BLaER1 treated with 17β-estradiol and CSF1 and Interleukin-3, amounts not matched to agents 10 nM and 100 nM (cell line): ENCODE results near the gene GLIPR1L2.

ENCODE experiments used
- H3K27ac ChIP-seq, 11 experiments: shearing (Covaris generic); formaldehyde crosslinking; 2 replicates each; pipeline ENCODE4 v1.8.1; 2022
- H3K27me3 ChIP-seq, 11 experiments: shearing (Covaris generic); formaldehyde crosslinking; 2 replicates each; pipeline ENCODE4 v1.8.1; 2022
- H3K36me3 ChIP-seq, 11 experiments: shearing (Covaris generic); formaldehyde crosslinking; 2 replicates each; pipeline ENCODE4 v1.8.1; 2022
- H3K4me1 ChIP-seq, 10 experiments: shearing (Covaris generic); formaldehyde crosslinking; 2 replicates each; pipeline ENCODE4 v1.8.1; 2022
- H3K4me2 ChIP-seq, 11 experiments: shearing (Covaris generic); formaldehyde crosslinking; 2 replicates each; pipeline ENCODE4 v1.8.1; 2022
- H3K4me3 ChIP-seq, 10 experiments: shearing (Covaris generic); formaldehyde crosslinking; 2 replicates each; pipeline ENCODE4 v1.8.1; 2022
- H3K9ac ChIP-seq, 11 experiments: shearing (Covaris generic); formaldehyde crosslinking; 2 replicates each; pipeline ENCODE4 v1.8.1; 2022
- H3K9me3 ChIP-seq, 11 experiments: shearing (Covaris generic); formaldehyde crosslinking; replicated peaks in 1 of 11; 2 replicates each; pipeline ENCODE4 v1.8.1; 2022
- H4K20me1 ChIP-seq, 11 experiments: shearing (Covaris generic); formaldehyde crosslinking; 2 replicates each; pipeline ENCODE4 v1.8.1; 2022
- Cebpa-rat ChIP-seq, 11 experiments: shearing (Covaris generic); IDR thresholded peaks; 2 replicates each; pipeline ENCODE4 v1.8.1; 2022

Gene GLIPR1L2

GRCh38 chr12:75459755-75460154 lies 68.9 kb downstream of the GLIPR1L2 start:
- Histone ChIP-seq H3K9me3 (peaks cover 37 to 81% (median 50%) of the 10 kb centered on the region in 11 experiments), H3K4me2 (no peak overlapping the region), H3K9ac (no peak overlapping the region), H3K4me1 (peaks cover 0 to 36% (median 5%) of the 10 kb centered on the region in 10 experiments; a peak in 10 of 20 replicates), H3K27ac (peak overlapping the region in 1 of 11 experiments; percentile 11; a peak in 2 of 22 replicates), H4K20me1 (no peaks in the 10 kb centered on the region), H3K36me3 (peaks cover 0 to 11% (median 0%) of the 10 kb centered on the region in 11 experiments; a peak in 1 of 22 replicates), H3K4me3 (no peak overlapping the region), H3K27me3 (no peaks in the 10 kb centered on the region)
- no peak for TF ChIP-seq Cebpa-rat (IDR thresholded peaks at IDR 0.05)

GRCh38 chr12:75460204-75460603 lies 69.3 kb downstream of the GLIPR1L2 start:
- H3K36me3 ChIP-seq = peaks cover 0 to 11% (median 0%) of the 10 kb centered on the region in 11 experiments; a peak in 1 of 22 replicates
- TF ChIP-seq Cebpa-rat (IDR thresholded peaks at IDR 0.05) = no peak
- peaks cover 0 to 32% (median 5%) of the 10 kb centered on the region in 10 experiments; a peak in 10 of 20 replicates for H3K4me1 ChIP-seq
- peaks cover 42 to 83% (median 55%) of the 10 kb centered on the region in 11 experiments for H3K9me3 ChIP-seq
- H3K4me3 ChIP-seq = no peak overlapping the region
- H3K9ac ChIP-seq = no peak overlapping the region
- no peaks in the 10 kb centered on the region for H3K27me3 ChIP-seq
- H3K27ac ChIP-seq = no peak overlapping the region
- H4K20me1 ChIP-seq = no peaks in the 10 kb centered on the region
- H3K4me2 ChIP-seq = no peak overlapping the region

DNA sequence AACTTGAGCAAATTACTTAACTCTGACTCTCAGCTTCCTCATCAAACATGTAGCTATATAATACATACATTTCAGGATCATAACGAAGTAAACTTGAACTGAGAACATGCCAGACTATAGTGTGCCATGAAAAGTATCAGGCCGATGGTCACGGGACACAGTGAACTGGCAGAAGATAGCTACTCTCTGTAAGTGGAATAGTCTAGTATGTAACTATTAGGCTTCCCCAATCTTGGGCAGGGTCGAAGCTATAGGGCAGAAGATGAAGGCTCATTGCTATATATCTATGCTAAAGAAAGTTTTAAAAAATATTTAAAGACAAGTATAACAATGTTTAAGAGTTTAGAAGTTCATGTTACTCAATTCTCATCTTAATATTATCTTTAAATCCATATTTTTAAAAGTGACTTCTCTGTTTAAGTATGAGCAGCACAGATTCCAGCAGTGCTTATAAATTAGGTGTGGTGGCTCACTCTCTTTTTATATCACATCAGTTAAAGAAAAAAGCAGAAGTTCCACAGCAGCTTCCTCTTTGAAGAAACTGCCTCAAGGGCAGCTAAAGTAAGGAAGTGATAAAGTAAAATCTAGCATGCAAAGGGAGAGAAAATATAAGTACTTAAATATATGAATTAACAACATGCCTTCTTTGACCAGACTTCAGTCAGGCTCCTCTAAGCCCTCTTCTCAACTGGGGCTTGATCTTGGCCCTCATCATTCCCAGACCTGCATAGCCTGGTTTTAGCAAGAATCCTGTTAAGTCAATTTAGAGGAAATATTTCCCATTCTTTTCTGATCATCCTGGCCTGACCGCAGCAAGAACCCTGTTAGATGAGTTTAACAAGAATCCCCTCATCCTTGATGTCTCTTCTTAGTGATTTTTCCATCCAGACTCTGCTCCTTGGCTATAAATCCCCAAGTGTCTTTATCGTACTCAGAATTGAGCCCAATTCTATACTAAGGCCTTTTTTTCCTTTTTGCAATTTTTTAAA lies 81.3 kb downstream of the GLIPR1L2 start:
- Histone ChIP-seq H3K27ac (peak overlapping the region; percentile 47 to 90 (median 83); a peak in 21 of 22 replicates), H3K9me3 (peaks cover 0 to 17% (median 2%) of the 10 kb centered on the region in 11 experiments; a peak in 5 of 22 replicates), H3K4me2 (peak overlapping the region; percentile 49 to 89 (median 75)), H3K4me3 (peak overlapping the region in 1 of 10 experiments; percentile 5; a peak in 1 of 20 replicates), H4K20me1 (no peaks in the 10 kb centered on the region), H3K27me3 (no peaks in the 10 kb centered on the region), H3K4me1 (peaks cover 10 to 71% (median 45%) of the 10 kb centered on the region in 10 experiments), H3K9ac (peak overlapping the region in 10 of 11 experiments; percentile 23 to 78 (median 68); a peak in 18 of 22 replicates), H3K36me3 (no peaks in the 10 kb centered on the region)
- TF ChIP-seq Cebpa-rat (IDR thresholded peaks at IDR 0.05) = no peak

GRCh38 chr12:75474116-75474515 lies 83.2 kb downstream of the GLIPR1L2 start:
- Histone ChIP-seq H3K4me1 (peaks cover 19 to 90% (median 62%) of the 10 kb centered on the region in 10 experiments), H3K9ac (no peak overlapping the region), H3K27ac (peak overlapping the region in 4 of 11 experiments; percentile 28 to 87 (median 46); a peak in 8 of 22 replicates), H3K27me3 (no peaks in the 10 kb centered on the region), H3K4me2 (peak overlapping the region in 8 of 11 experiments; percentile 2 to 75 (median 58); a peak in 15 of 22 replicates), H3K4me3 (no peak overlapping the region), H4K20me1 (no peaks in the 10 kb centered on the region), H3K9me3 (peaks cover 0 to 12% (median 0%) of the 10 kb centered on the region in 11 experiments; a peak in 3 of 22 replicates), H3K36me3 (no peaks in the 10 kb centered on the region)
- no peak for TF ChIP-seq Cebpa-rat (IDR thresholded peaks at IDR 0.05)

GRCh38 chr12:75476071-75476470 lies 85.2 kb downstream of the GLIPR1L2 start:
- Histone ChIP-seq H3K4me1 (peaks cover 30 to 92% (median 74%) of the 10 kb centered on the region in 10 experiments), H3K9ac (no peak overlapping the region), H3K27me3 (no peaks in the 10 kb centered on the region), H3K4me3 (no peak overlapping the region), H3K27ac (peak overlapping the region in 3 of 11 experiments; percentile 24 to 93 (median 89); a peak in 3 of 22 replicates), H3K4me2 (peak overlapping the region in 5 of 11 experiments; percentile 31 to 96 (median 92); a peak in 9 of 22 replicates), H3K36me3 (no peaks in the 10 kb centered on the region), H4K20me1 (no peaks in the 10 kb centered on the region), H3K9me3 (no peaks in the 10 kb centered on the region)
- TF ChIP-seq Cebpa-rat (IDR thresholded peaks at IDR 0.05) = no peak

DNA sequence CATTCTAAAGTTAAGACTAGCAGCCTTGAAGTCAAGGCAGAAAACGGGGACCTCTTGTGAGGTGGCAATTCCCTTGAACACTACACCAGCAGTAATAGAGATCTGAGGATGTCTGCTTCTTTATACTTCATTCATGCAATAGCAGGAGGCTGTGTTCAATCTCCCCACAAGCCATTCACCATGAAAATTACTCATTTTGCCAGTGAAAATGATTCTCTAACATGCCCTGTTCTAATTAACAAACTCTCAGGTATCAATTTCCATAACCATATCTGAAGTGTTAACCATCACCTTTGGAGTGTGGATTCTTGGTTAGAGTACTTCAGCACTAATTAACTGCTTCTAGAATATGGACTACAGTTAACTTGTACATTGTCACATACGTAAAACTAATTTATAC lies 86.2 kb downstream of the GLIPR1L2 start:
- no peak for TF ChIP-seq Cebpa-rat (IDR thresholded peaks at IDR 0.05)
- Histone ChIP-seq H3K4me3 (no peak overlapping the region), H3K9ac (peak overlapping the region in 1 of 11 experiments; percentile 67; a peak in 3 of 22 replicates), H3K27me3 (no peaks in the 10 kb centered on the region), H4K20me1 (no peaks in the 10 kb centered on the region), H3K4me1 (peaks cover 36 to 81% (median 70%) of the 10 kb centered on the region in 10 experiments), H3K9me3 (no peaks in the 10 kb centered on the region; a peak in 1 of 22 replicates), H3K36me3 (peaks cover 0 to 5% (median 0%) of the 10 kb centered on the region in 11 experiments; a peak in 5 of 22 replicates), H3K27ac (peak overlapping the region in 8 of 11 experiments; percentile 77 to 95 (median 92); a peak in 13 of 22 replicates), H3K4me2 (peak overlapping the region in 8 of 11 experiments; percentile 81 to 96 (median 92); a peak in 15 of 22 replicates)

DNA sequence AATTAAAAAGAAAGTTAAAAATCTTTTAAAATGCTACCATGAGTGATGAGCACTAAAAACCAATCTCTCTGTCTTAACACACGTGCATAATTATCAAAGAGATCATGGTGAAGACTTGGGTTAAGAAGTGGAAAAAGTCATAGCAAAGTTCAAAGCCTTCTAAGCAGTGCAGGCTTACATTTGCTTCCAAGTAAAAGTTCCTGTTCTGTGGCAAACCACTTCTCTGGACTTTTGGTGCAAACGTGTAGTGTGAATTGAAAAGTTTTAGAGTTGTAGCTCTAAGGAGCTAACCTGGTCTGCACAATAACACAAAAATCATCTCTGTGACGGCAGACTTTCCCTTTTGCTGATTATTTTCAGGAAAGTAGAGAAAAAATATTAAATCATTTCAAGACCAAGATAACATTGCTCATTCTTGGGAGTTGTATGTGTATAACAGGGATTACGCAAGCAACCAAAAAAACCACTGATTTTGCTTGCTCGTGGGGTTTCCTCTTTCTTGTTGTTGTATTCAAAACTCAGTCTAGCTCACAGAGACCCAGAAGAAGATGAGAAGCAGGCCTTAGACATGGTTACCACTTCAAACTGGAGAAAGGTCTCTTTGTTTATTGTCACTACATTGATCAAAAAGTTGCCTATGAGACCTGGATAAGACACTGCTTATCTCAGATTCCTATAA lies 87.4 kb downstream of the GLIPR1L2 start:
- H3K4me2 ChIP-seq = peak overlapping the region; percentile 6 to 96 (median 86); a peak in 20 of 22 replicates

More for the DNA sequence above, 87.4 kb downstream of the GLIPR1L2 start:
- peak in 10 of 11 experiments; percentile 13 to 98 (median 90); a peak in 17 of 22 replicates for TF ChIP-seq Cebpa-rat (IDR thresholded peaks at IDR 0.05)
- peak overlapping the region in 9 of 11 experiments; percentile 23 to 89 (median 66); a peak in 18 of 22 replicates for H3K9ac ChIP-seq
- H3K27me3 ChIP-seq = no peaks in the 10 kb centered on the region
- H3K27ac ChIP-seq = peak overlapping the region; percentile 49 to 95 (median 89)
- H3K4me1 ChIP-seq = peaks cover 41 to 82% (median 67%) of the 10 kb centered on the region in 10 experiments
- peaks cover 0 to 4% (median 0%) of the 10 kb centered on the region in 11 experiments; a peak in 3 of 22 replicates for H3K9me3 ChIP-seq
- peak overlapping the region in 5 of 10 experiments; percentile 25 to 48 (median 37); a peak in 9 of 20 replicates for H3K4me3 ChIP-seq
- peaks cover 0 to 16% (median 0%) of the 10 kb centered on the region in 11 experiments; a peak in 8 of 22 replicates for H3K36me3 ChIP-seq
- H4K20me1 ChIP-seq = peaks cover 0 to under 1% (median 0%) of the 10 kb centered on the region in 11 experiments; a peak in 2 of 22 replicates
